Pancreas (tissue), 10 donors: ENCODE measurements around the gene CEP72. TPM values are rescaled to one million over a fixed set of nuclear protein-coding genes. Genes with fewer than 3 reads are reported as not detected.

Experiments used
- ATAC-seq, 4 donors: fragments of 200-7000 bp; cut with Tn5 transposase; one replicate each; pipeline versions ENCODE4 v1.8.0 to v1.9.1; 2020; ENCODE audit warnings: mild to moderate bottlenecking in 4 of 4, moderate library complexity in 4 of 4
- DNase-seq, 6 donors: peaks; one replicate each; pipeline ENCODE4 v3.0.0-alpha.2; 2020
- FAIRE-seq: peaks from 2 replicates; lab custom pipeline; 2012; peaks lifted over from hg19 to GRCh38; lab: Jason Lieb, UNC
- H3K27ac ChIP-seq, 4 donors: fragments of 200-600 bp; sonication (generic); 1 replicate in 3 of 4; 2 replicates in 1 of 4; pipeline versions ENCODE4 v1.5.0 to v1.8.0; 2020
- H3K27me3 ChIP-seq, 4 donors: fragments of 200-600 bp; one replicate each; pipeline ENCODE4 v1.8.0; 2021
- H3K36me3 ChIP-seq, 3 donors: fragments of 200-600 bp; sonication (generic) in 1 of 3; one replicate each; pipeline versions ENCODE4 v1.5.0 to v1.8.0; 2020 to 2021
- H3K4me1 ChIP-seq, 3 donors: fragments of 200-600 bp; one replicate each; pipeline ENCODE4 v1.8.0; 2021
- H3K4me3 ChIP-seq, 4 donors: fragments of 200-600 bp; sonication (generic) in 2 of 4; one replicate each; pipeline versions ENCODE4 v1.5.0 to v1.8.0; 2020 to 2021
- H3K9me3 ChIP-seq, 4 donors: fragments of 200-600 bp; one replicate each; pipeline ENCODE4 v1.8.0; 2021
- CTCF ChIP-seq, 4 donors: fragments of 200-600 bp; sonication (generic) in 3 of 4; IDR thresholded peaks; one replicate each; pipeline versions ENCODE4 v1.5.0 to v1.8.0; 2021; ENCODE audit warnings: antibody characterized with exemption in 4 of 4
- WGBS, 2 donors: extraction: QIAGEN DNeasy Blood & Tissue Kit; methylation state at CpG; one replicate each; pipeline ENCODE4 v1.1.7; 2013; 5-methylcytosine and 5-hydroxymethylcytosine counted together
- intact Hi-C, 3 donors: fragments of 100-400 bp; cut with DNase I; formaldehyde crosslinking; loops; one replicate each; pipeline versions ENCODE4 v1.11.1 to v1.14.2; 2022
- polyA plus RNA-seq, 2 donors: library from polyadenylated mRNA; stranded (reverse); fragments of 200-250 nt; gene quantifications; one replicate each; pipeline ENCODE4 v1.2.3, GENCODE V29; 2013
- total RNA-seq, 6 donors: library from RNA; stranded (reverse); fragmentation: NEBNext Ultra II Directional in 4 of 6; extraction: Animal tissue kit (Norgen Biotek cat#: 25700) in 4 of 6; gene quantifications; one replicate each; pipeline versions ENCODE4 v1.2.1 to v1.2.4, GENCODE V29; 2021 to 2023
- donor health status: healthy with polysubstance abuse.
- donor health status: DM: no; HTN: no; CAD: no; lungs with moderate emphysema.
- donor health status: DM: no; HTN: no; CAD: no.
- donor health status: control.
- donor health status: control.
- donor health status: Bipolar disorder and iron deficiency.
- donor health status: DM: yes; HTN: yes; CAD: no.
- donor health status: DM: no; HTN: no; CAD: no.
- donor health status: DM: no; HTN: no; CAD: no.
- donor health status: DM: yes; HTN: yes; CAD: no.

Gene CEP72
- total and polyA plus RNA-seq, 8 donors = 3.5 to 7.5 (median 4.6) TPM

GRCh38 chr5:608429-609370 is 3.4 kb upstream of the CEP72 start:
- DNase-seq (peak in 4 of 6 donors; percentile 10 to 51 (median 31)), FAIRE-seq (no peak), ATAC-seq (no peak)
- intact Hi-C loops = no loop called here
- 76 to 87% methylated on average over 31 of the region's 31 CpGs for WGBS, 2 donors
- peaks cover 0 to 2% (median 0%) of the 10 kb centered on the region in 3 donors for H3K4me1 ChIP-seq
- H3K9me3 ChIP-seq = no peaks in the 10 kb centered on the region
- H3K4me3 ChIP-seq = no peak overlapping the region
- H3K27me3 ChIP-seq = no peaks in the 10 kb centered on the region
- no peaks in the 10 kb centered on the region for H3K36me3 ChIP-seq
- no peak for TF ChIP-seq CTCF (IDR thresholded peaks at IDR 0.05)
- H3K27ac ChIP-seq = no peak overlapping the region

- H3K27me3 ChIP-seq = no peaks in the 10 kb centered on the region
- H3K27ac ChIP-seq = no peak overlapping the region
- H3K4me3 ChIP-seq = no peak overlapping the region
- peaks cover 0 to 6% (median 0%) of the 10 kb centered on the region in 3 donors for H3K4me1 ChIP-seq
- WGBS, 2 donors = 78 to 98% methylated on average over 5 of the region's 5 CpGs
- no peaks in the 10 kb centered on the region for H3K36me3 ChIP-seq
- TF ChIP-seq CTCF (IDR thresholded peaks at IDR 0.05) = no peak
- DNase-seq (peak in 1 of 6 donors; percentile 16), ATAC-seq (no peak), FAIRE-seq (no peak)
- intact Hi-C loops = no loop called here
- no peaks in the 10 kb centered on the region for H3K9me3 ChIP-seq
Observed at GRCh38 chr5:609506-609905, 2.6 kb upstream of the CEP72 start.

- intact Hi-C loops = no loop called here
- FAIRE-seq (no peak), ATAC-seq (no peak), DNase-seq (peak in 2 of 6 donors; percentile 9)
- Histone ChIP-seq H3K4me1 (peaks cover 0 to 6% (median 0%) of the 10 kb centered on the region in 3 donors), H3K4me3 (no peak overlapping the region), H3K27me3 (no peaks in the 10 kb centered on the region), H3K36me3 (no peaks in the 10 kb centered on the region), H3K9me3 (no peaks in the 10 kb centered on the region), H3K27ac (no peak overlapping the region)
- WGBS, 2 donors = 89 to 95% methylated on average over 9 of the region's 9 CpGs
- no peak for TF ChIP-seq CTCF (IDR thresholded peaks at IDR 0.05)
Observed at GRCh38 chr5:610011-610743, 2.0 kb upstream of the CEP72 start.

GRCh38 chr5:610744-611730 is 1.1 kb upstream of the CEP72 start:
- Histone ChIP-seq H3K4me3 (peak overlapping the region; percentile 71 to 94 (median 94)), H3K9me3 (no peaks in the 10 kb centered on the region), H3K36me3 (no peaks in the 10 kb centered on the region), H3K4me1 (peaks cover 0 to 6% (median 0%) of the 10 kb centered on the region in 3 donors), H3K27ac (no peak overlapping the region), H3K27me3 (no peaks in the 10 kb centered on the region)
- intact Hi-C loops = no loop called here
- no peak for ATAC-seq
- no peak for TF ChIP-seq CTCF (IDR thresholded peaks at IDR 0.05)
- FAIRE-seq = no peak
- DNase-seq = peak in 3 of 6 donors; percentile 10 to 48 (median 20)
- WGBS, 2 donors = 34 to 35% methylated on average over 11 of the region's 11 CpGs
